Colon (tissue), 2 donors: Measurements from ENCODE around the gene RPS6KC1.
"Not testable (repeated sequence)": the region's sequence is repeated elsewhere in the genome, so short reads cannot be mapped to it uniquely, and the experiment has no call there.

Experiments
- FAIRE-seq: peaks from 2 replicates; lab custom pipeline; 2012; peaks lifted over from hg19 to GRCh38; lab: Jason Lieb, UNC
- donor health status: control.
- donor health status: control.

The RPS6KC1 gene

GRCh38 chr1:213051127-213051880, at the start of gene RPS6KC1:
Gene RPS6KC1, plus strand, starts transcription at chr1:213051241. Its CDS starts 164 bp downstream, at chr1:213051405.
- FAIRE-seq: no peak

GRCh38 chr1:213003256-213003655, 47.8 kb upstream of the RPS6KC1 start:
- FAIRE-seq: no peak

GRCh38 chr1:213008564-213008963, 42.5 kb upstream of the RPS6KC1 start:
- FAIRE-seq: no peak

GRCh38 chr1:213014642-213015041, 36.4 kb upstream of the RPS6KC1 start:
- FAIRE-seq: no peak

GRCh38 chr1:213015099-213016050, 35.7 kb upstream of the RPS6KC1 start, which contains the start of gene ANGEL2:
Gene ANGEL2, minus strand, starts transcription at chr1:213015867. Its CDS starts 196 bp downstream, at chr1:213015671.
- FAIRE-seq: no peak

GRCh38 chr1:213017447-213018273, 33.4 kb upstream of the RPS6KC1 start:
- no peak for FAIRE-seq

GRCh38 chr1:213019450-213019849, 31.6 kb upstream of the RPS6KC1 start:
- FAIRE-seq: no peak

- no peak for FAIRE-seq
These were observed 31.0 kb upstream of the RPS6KC1 start for GRCh38 chr1:213020016-213020415.

GRCh38 chr1:213027024-213027423, 24.0 kb upstream of the RPS6KC1 start:
- FAIRE-seq: not testable (repeated sequence)

- no peak for FAIRE-seq
These were observed 18.4 kb upstream of the RPS6KC1 start for GRCh38 chr1:213032651-213033050.

- no peak for FAIRE-seq
These were observed 16.3 kb upstream of the RPS6KC1 start for GRCh38 chr1:213034713-213035112.

- FAIRE-seq: no peak
These were observed 15.5 kb upstream of the RPS6KC1 start for GRCh38 chr1:213035573-213035972.

GRCh38 chr1:213041443-213041842, 9.6 kb upstream of the RPS6KC1 start:
- FAIRE-seq: no peak

- not testable (repeated sequence) for FAIRE-seq
These were observed 5.5 kb upstream of the RPS6KC1 start for GRCh38 chr1:213045321-213046226.

- FAIRE-seq: no peak
These were observed 1.8 kb upstream of the RPS6KC1 start for GRCh38 chr1:213049232-213049631.

GRCh38 chr1:213050745-213051126, 305 bp upstream of the RPS6KC1 start:
- no peak for FAIRE-seq

- no peak for FAIRE-seq
These were observed 801 bp downstream of the RPS6KC1 start for GRCh38 chr1:213051881-213052202.

- no peak for FAIRE-seq
These were observed 2.4 kb downstream of the RPS6KC1 start for GRCh38 chr1:213053455-213053854.

GRCh38 chr1:213054142-213054541, 3.1 kb downstream of the RPS6KC1 start:
- FAIRE-seq: no peak

GRCh38 chr1:213054733-213055591, 3.9 kb downstream of the RPS6KC1 start:
- FAIRE-seq: no peak
